ENCODE results near the gene SS18. TPM values are rescaled to one million over a fixed set of nuclear protein-coding genes. Genes with fewer than 3 reads are reported as not detected.

SS18 gene
- total RNA-seq, 1 experiment from 2014 or later = 99.1 TPM

DNA sequence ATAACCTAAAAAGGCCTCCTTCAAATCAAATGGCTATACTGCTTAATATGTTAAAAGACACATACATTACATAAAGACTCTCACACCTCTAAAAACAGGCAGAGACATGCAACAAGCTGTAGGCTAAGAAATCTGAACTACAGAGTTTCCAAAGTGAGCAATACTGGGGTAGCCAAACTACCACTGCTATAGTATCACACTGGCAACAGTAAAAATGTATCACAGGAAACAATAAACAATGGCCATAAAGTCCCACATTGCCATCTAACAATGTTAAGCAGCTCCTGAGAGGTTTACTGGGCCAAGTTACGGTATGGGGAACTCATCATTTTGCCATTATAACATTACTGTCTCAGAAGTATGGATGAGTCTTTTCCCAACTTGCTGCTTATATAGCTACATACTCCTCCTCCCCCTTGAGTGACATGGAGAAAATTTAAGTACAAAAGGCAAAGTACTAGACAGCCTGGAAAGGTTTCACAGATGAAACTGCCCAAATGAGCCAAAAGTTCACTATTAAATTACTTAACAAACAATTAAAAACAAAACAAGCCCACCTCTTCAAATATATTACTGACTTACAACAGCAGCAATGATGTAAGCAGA is 50.3 kb downstream of the SS18 start:
- peaks cover 3% of the 10 kb centered on the region; the same call in 1 of the 2 replicates for H3K4me1 ChIP-seq (ENCODE audit: control insufficient read depth, insufficient read depth, low read length)
- no peak for DNase-seq (ENCODE audit: low read depth, low spot score)
- ChIA-PET CTCF (interaction anchor here (0.6 kb wide), 1 partner anchor 120 kb away, joined by 3 read pairs; no protein-coding TSS in a partner anchor), POLR2A (no interaction called here)
- no TSS peak for BruUV-seq (replicated peaks)
- no peak for TF ChIP-seq SIN3A (IDR thresholded peaks at IDR 0.05; ENCODE audit: borderline replicate concordance, insufficient read depth, low read depth, low read length)
- TF ChIP-seq, protein P1, sequence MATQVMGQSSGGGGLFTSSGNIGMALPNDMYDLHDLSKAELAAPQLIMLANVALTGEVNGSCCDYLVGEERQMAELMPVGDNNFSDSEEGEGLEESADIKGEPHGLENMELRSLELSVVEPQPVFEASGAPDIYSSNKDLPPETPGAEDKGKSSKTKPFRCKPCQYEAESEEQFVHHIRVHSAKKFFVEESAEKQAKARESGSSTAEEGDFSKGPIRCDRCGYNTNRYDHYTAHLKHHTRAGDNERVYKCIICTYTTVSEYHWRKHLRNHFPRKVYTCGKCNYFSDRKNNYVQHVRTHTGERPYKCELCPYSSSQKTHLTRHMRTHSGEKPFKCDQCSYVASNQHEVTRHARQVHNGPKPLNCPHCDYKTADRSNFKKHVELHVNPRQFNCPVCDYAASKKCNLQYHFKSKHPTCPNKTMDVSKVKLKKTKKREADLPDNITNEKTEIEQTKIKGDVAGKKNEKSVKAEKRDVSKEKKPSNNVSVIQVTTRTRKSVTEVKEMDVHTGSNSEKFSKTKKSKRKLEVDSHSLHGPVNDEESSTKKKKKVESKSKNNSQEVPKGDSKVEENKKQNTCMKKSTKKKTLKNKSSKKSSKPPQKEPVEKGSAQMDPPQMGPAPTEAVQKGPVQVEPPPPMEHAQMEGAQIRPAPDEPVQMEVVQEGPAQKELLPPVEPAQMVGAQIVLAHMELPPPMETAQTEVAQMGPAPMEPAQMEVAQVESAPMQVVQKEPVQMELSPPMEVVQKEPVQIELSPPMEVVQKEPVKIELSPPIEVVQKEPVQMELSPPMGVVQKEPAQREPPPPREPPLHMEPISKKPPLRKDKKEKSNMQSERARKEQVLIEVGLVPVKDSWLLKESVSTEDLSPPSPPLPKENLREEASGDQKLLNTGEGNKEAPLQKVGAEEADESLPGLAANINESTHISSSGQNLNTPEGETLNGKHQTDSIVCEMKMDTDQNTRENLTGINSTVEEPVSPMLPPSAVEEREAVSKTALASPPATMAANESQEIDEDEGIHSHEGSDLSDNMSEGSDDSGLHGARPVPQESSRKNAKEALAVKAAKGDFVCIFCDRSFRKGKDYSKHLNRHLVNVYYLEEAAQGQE (IDR thresholded peaks at IDR 0.05; ENCODE audit: insufficient read depth in 1 of 2, low read depth in 2 of 2, low read length in 1 of 2) = no peak
- no peak for TF ChIP-seq POLR2AphosphoS5 (IDR thresholded peaks at IDR 0.05; ENCODE audit: low read depth, low read length)
- H3K4me3 ChIP-seq (ENCODE audit: low read depth in 2 of 2, low read length in 2 of 2) = no peak overlapping the region
- in situ Hi-C loops (cut with HindIII; ENCODE audit: low pct_unique_long_range_greater_than_20kb, low sequenced_read_pairs) = no loop called here
- ATAC-seq = no peak
- no peak overlapping the region for H3K27ac ChIP-seq (ENCODE audit: low read length)
- H3K9me3 ChIP-seq (ENCODE audit: control insufficient read depth, insufficient read depth, low read depth, low read length) = no peaks in the 10 kb centered on the region
- no peaks in the 10 kb centered on the region for H3K27me3 ChIP-seq (ENCODE audit: control insufficient read depth, insufficient read depth, low read length)
- intact Hi-C loops (cut with micrococcal nuclease; ENCODE audit: unreplicated experiment) = no loop called here
- H3K36me3 ChIP-seq (ENCODE audit: control insufficient read depth, insufficient read depth, low read length) = peaks cover 16% of the 10 kb centered on the region

DNA sequence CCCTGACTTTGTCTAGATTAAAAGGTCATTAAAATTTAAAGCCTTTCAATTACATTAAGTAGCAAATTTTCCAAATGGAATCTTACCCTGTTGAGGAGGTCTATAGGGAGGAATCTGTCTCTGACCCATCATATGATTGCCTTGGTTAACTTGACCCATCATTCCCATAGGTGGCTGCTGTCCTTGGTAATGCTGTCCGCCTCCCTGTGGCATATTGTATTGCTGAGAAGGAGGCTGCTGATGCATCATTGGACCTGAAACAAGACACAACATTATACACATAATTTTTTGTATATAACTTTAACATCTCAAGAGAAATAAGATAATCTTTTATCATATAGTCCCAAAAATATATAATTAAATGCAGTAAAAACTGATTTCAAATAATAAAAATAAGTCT is 51.2 kb downstream of the SS18 start:
- ChIA-PET CTCF (no interaction called here), POLR2A (no interaction called here)
- no peaks in the 10 kb centered on the region for H3K9me3 ChIP-seq (ENCODE audit: control insufficient read depth, insufficient read depth, low read depth, low read length)
- no peak for ATAC-seq
- H3K27me3 ChIP-seq (ENCODE audit: control insufficient read depth, insufficient read depth, low read length) = no peaks in the 10 kb centered on the region
- no TSS peak for BruUV-seq (replicated peaks)
- intact Hi-C loops (cut with micrococcal nuclease; ENCODE audit: unreplicated experiment) (no loop called here), in situ Hi-C loops (cut with HindIII; ENCODE audit: low pct_unique_long_range_greater_than_20kb, low sequenced_read_pairs) (no loop called here)
- H3K36me3 ChIP-seq (ENCODE audit: control insufficient read depth, insufficient read depth, low read length) = peaks cover 17% of the 10 kb centered on the region
- H3K27ac ChIP-seq (ENCODE audit: low read length) = no peak overlapping the region
- DNase-seq (ENCODE audit: low read depth, low spot score) = no peak
- H3K4me3 ChIP-seq (ENCODE audit: low read depth in 2 of 2, low read length in 2 of 2) = no peak overlapping the region
- H3K4me1 ChIP-seq (ENCODE audit: control insufficient read depth, insufficient read depth, low read length) = peaks cover 3% of the 10 kb centered on the region; the same call in 1 of the 2 replicates
- TF ChIP-seq SIN3A (IDR thresholded peaks at IDR 0.05; ENCODE audit: borderline replicate concordance, insufficient read depth, low read depth, low read length) (no peak), TCF7L2 (IDR thresholded peaks at IDR 0.05; ENCODE audit: low read depth, low read length) (no peak), POLR2AphosphoS5 (IDR thresholded peaks at IDR 0.05; ENCODE audit: low read depth, low read length) (no peak)
- TF ChIP-seq, protein P2, sequence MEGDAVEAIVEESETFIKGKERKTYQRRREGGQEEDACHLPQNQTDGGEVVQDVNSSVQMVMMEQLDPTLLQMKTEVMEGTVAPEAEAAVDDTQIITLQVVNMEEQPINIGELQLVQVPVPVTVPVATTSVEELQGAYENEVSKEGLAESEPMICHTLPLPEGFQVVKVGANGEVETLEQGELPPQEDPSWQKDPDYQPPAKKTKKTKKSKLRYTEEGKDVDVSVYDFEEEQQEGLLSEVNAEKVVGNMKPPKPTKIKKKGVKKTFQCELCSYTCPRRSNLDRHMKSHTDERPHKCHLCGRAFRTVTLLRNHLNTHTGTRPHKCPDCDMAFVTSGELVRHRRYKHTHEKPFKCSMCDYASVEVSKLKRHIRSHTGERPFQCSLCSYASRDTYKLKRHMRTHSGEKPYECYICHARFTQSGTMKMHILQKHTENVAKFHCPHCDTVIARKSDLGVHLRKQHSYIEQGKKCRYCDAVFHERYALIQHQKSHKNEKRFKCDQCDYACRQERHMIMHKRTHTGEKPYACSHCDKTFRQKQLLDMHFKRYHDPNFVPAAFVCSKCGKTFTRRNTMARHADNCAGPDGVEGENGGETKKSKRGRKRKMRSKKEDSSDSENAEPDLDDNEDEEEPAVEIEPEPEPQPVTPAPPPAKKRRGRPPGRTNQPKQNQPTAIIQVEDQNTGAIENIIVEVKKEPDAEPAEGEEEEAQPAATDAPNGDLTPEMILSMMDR (IDR thresholded peaks at IDR 0.05) = no peak
- TF ChIP-seq, protein P1 (IDR thresholded peaks at IDR 0.05; ENCODE audit: insufficient read depth in 1 of 2, low read depth in 2 of 2, low read length in 1 of 2) = no peak

Data from Panc1 (cell line).